WTC11 (cell line): ENCODE results near the gene KIF22. TPM values are rescaled to one million over a fixed set of nuclear protein-coding genes. Genes with fewer than 3 reads are reported as not detected.

Experiments
- ATAC-seq: fragments of 200-7000 bp; cut with Tn5 transposase; 2 replicates; pipeline ENCODE4 v1.10.0; 2021; ENCODE audit warnings: mild to moderate bottlenecking, moderate library complexity
- CTCF ChIA-PET: fragments of 300-600 bp; sonication (Branson Sonifier 250); formaldehyde crosslinking; loops from one replicate; lab custom pipeline; 2021; ENCODE audit warnings: antibody characterized with exemption; lab: Charles Lee
- POLR2A ChIA-PET: fragments of 350-600 bp; sonication (Branson Sonifier 250); formaldehyde crosslinking; loops from one replicate; lab custom pipeline; 2021; ENCODE audit warnings: antibody characterized with exemption; lab: Charles Lee
- DNase-seq: peaks from one replicate; pipeline ENCODE4 v3.0.0; 2021; ENCODE audit warnings: low spot score
- H3K27ac Mint-ChIP-seq: 2 replicates; pipeline ENCODE4 v1.8.0; 2021; ENCODE audit warnings: mixed read lengths
- H3K27me3 Mint-ChIP-seq: 2 replicates; pipeline ENCODE4 v1.8.0; 2021; ENCODE audit warnings: low read depth, mild to moderate bottlenecking, moderate library complexity, mixed read lengths
- H3K36me3 Mint-ChIP-seq: 2 replicates; pipeline ENCODE4 v1.8.0; 2021; ENCODE audit warnings: mixed read lengths
- H3K4me1 Mint-ChIP-seq: 2 replicates; pipeline ENCODE4 v1.8.0; 2022; ENCODE audit warnings: mixed read lengths
- H3K4me3 Mint-ChIP-seq: 2 replicates; pipeline ENCODE4 v1.8.0; 2021; ENCODE audit warnings: mild to moderate bottlenecking, moderate library complexity, mixed read lengths
- H3K9me3 Mint-ChIP-seq: 2 replicates; pipeline ENCODE4 v1.8.0; 2021; ENCODE audit warnings: mixed read lengths
- CBFB ChIP-seq: sonication (generic); formaldehyde crosslinking; IDR thresholded peaks from 2 replicates; pipeline ENCODE4 v1.8.1; 2022; ENCODE audit warnings: mild to moderate bottlenecking, low read depth, missing genetic modification reagents
- ESRRA ChIP-seq: sonication (generic); formaldehyde crosslinking; IDR thresholded peaks from 2 replicates; pipeline ENCODE4 v1.8.1; 2022; ENCODE audit warnings: mild to moderate bottlenecking, missing genetic modification reagents, borderline replicate concordance
- ETV6 ChIP-seq: sonication (generic); formaldehyde crosslinking; IDR thresholded peaks from 2 replicates; pipeline ENCODE4 v1.8.1; 2022; ENCODE audit warnings: mild to moderate bottlenecking, missing genetic modification reagents
- FOXK1 ChIP-seq: sonication (generic); formaldehyde crosslinking; IDR thresholded peaks from 2 replicates; pipeline ENCODE4 v1.8.0; 2022; ENCODE audit warnings: mild to moderate bottlenecking, moderate library complexity, missing genetic modification reagents
- GTF2I ChIP-seq: fragments of 250-450 bp; sonication (Bioruptor Pico); conservative IDR thresholded peaks from 2 replicates; pipeline ENCODE4 v1.4.0; 2021; ENCODE audit warnings: mild to moderate bottlenecking
- KAT7 ChIP-seq: sonication (generic); formaldehyde crosslinking; IDR thresholded peaks from 2 replicates; pipeline ENCODE4 v1.8.1; 2023; ENCODE audit warnings: missing genetic modification reagents, mild to moderate bottlenecking, borderline replicate concordance
- MXD4 ChIP-seq: fragments of 250-450 bp; sonication (Bioruptor Pico); IDR thresholded peaks from 2 replicates; pipeline ENCODE4 v1.8.0; 2021; ENCODE audit warnings: mild to moderate bottlenecking, moderate library complexity, borderline replicate concordance
- OVOL2 ChIP-seq: fragments of 250-450 bp; sonication (Bioruptor Pico); IDR thresholded peaks from 2 replicates; pipeline ENCODE4 v1.9.0; 2021; ENCODE audit warnings: mild to moderate bottlenecking, borderline replicate concordance
- PRRX2 ChIP-seq: fragments of 250-450 bp; sonication (Bioruptor Pico); IDR thresholded peaks from 2 replicates; pipeline ENCODE4 v1.8.0; 2021; ENCODE audit warnings: mild to moderate bottlenecking
- ZNF138 ChIP-seq: sonication (generic); formaldehyde crosslinking; conservative IDR thresholded peaks from 2 replicates; pipeline ENCODE4 v1.8.1; 2022; ENCODE audit warnings: mild to moderate bottlenecking, moderate library complexity, missing genetic modification reagents
- ZNF317 ChIP-seq: sonication (generic); formaldehyde crosslinking; IDR thresholded peaks from 2 replicates; pipeline ENCODE4 v1.8.1; 2023; ENCODE audit warnings: low read depth, mild to moderate bottlenecking, moderate library complexity, missing genetic modification reagents, borderline replicate concordance
- total RNA-seq: library from RNA; stranded (reverse); gene quantifications from 3 replicates; pipeline ENCODE4 v1.2.3, GENCODE V29; 2021
- TF ChIP-seq, protein P1 (sequence below): sonication (generic); formaldehyde crosslinking; IDR thresholded peaks from 2 replicates; pipeline ENCODE4 v1.8.1; 2022; ENCODE audit warnings: mild to moderate bottlenecking, missing genetic modification reagents, moderate library complexity, borderline replicate concordance
- TF ChIP-seq, protein P2 (sequence below): sonication (generic); formaldehyde crosslinking; IDR thresholded peaks from 2 replicates; pipeline ENCODE4 v1.8.0; 2023; ENCODE audit warnings: mild to moderate bottlenecking, missing genetic modification reagents
- TF ChIP-seq, protein P3 (sequence below): sonication (generic); formaldehyde crosslinking; IDR thresholded peaks from 2 replicates; pipeline ENCODE4 v1.8.1; 2023; ENCODE audit warnings: mild to moderate bottlenecking, missing genetic modification reagents, borderline replicate concordance
- TF ChIP-seq, protein P4 (sequence below): sonication (generic); formaldehyde crosslinking; conservative IDR thresholded peaks from 2 replicates; pipeline ENCODE4 v1.8.1; 2023; ENCODE audit warnings: mild to moderate bottlenecking, low read depth, missing genetic modification reagents, moderate library complexity
- TF ChIP-seq, protein P5 (sequence below): fragments of 250-450 bp; sonication (Bioruptor Pico); IDR thresholded peaks from 2 replicates; pipeline ENCODE4 v1.9.0; 2021; ENCODE audit warnings: moderate library complexity, mild to moderate bottlenecking, inconsistent platforms, borderline replicate concordance
- TF ChIP-seq, protein P6 (sequence below): fragments of 250-450 bp; sonication (Bioruptor Pico); IDR thresholded peaks from 2 replicates; pipeline ENCODE4 v1.8.0; 2021; ENCODE audit warnings: mild to moderate bottlenecking

KIF22 gene
- total RNA-seq, 1 experiment from 2014 or later, result 182 TPM

DNA sequence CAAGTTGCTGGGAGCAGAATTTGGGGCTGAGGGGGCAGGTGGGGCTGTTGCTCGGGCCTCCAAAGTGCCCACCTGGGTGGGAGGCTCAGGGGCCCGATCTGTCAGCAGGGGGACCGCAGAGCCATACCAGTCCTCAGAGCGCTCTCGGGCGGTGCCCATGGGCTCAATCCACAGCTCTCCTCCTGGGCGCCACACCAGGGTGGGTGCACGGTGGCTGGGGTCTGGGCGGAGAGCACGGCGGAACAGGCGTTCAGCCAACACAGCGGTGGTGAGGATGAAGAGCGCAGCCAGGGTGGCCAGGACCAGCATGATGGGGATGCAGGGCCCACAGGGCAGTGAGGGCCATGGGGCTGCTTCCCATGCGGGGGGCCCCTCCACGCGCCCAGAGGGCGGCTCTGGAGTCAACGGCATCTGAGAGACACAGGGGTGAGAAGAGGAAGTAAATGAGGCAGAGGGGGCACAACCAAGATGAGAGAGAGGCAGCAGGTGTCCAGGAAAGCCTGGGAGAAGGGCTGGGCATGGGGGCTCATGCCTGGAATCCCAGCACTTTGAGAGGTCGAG lies 45.9 kb upstream of the KIF22 start (continued):
- TF ChIP-seq, protein P1, sequence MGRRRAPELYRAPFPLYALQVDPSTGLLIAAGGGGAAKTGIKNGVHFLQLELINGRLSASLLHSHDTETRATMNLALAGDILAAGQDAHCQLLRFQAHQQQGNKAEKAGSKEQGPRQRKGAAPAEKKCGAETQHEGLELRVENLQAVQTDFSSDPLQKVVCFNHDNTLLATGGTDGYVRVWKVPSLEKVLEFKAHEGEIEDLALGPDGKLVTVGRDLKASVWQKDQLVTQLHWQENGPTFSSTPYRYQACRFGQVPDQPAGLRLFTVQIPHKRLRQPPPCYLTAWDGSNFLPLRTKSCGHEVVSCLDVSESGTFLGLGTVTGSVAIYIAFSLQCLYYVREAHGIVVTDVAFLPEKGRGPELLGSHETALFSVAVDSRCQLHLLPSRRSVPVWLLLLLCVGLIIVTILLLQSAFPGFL (CRISPR knock-in tag), result no peak
- TF ChIP-seq MXD4 (CRISPR knock-in tag) (no peak), ZNF317 (CRISPR knock-in tag) (no peak), ETV6 (CRISPR knock-in tag) (no peak), GTF2I (CRISPR knock-in tag) (no peak)
- TF ChIP-seq, protein P2, sequence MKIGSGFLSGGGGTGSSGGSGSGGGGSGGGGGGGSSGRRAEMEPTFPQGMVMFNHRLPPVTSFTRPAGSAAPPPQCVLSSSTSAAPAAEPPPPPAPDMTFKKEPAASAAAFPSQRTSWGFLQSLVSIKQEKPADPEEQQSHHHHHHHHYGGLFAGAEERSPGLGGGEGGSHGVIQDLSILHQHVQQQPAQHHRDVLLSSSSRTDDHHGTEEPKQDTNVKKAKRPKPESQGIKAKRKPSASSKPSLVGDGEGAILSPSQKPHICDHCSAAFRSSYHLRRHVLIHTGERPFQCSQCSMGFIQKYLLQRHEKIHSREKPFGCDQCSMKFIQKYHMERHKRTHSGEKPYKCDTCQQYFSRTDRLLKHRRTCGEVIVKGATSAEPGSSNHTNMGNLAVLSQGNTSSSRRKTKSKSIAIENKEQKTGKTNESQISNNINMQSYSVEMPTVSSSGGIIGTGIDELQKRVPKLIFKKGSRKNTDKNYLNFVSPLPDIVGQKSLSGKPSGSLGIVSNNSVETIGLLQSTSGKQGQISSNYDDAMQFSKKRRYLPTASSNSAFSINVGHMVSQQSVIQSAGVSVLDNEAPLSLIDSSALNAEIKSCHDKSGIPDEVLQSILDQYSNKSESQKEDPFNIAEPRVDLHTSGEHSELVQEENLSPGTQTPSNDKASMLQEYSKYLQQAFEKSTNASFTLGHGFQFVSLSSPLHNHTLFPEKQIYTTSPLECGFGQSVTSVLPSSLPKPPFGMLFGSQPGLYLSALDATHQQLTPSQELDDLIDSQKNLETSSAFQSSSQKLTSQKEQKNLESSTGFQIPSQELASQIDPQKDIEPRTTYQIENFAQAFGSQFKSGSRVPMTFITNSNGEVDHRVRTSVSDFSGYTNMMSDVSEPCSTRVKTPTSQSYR (CRISPR knock-in tag), result 0 out of 2 replicates have a peak, but pooled peaks have one; percentile 28
- TF ChIP-seq, protein P3, sequence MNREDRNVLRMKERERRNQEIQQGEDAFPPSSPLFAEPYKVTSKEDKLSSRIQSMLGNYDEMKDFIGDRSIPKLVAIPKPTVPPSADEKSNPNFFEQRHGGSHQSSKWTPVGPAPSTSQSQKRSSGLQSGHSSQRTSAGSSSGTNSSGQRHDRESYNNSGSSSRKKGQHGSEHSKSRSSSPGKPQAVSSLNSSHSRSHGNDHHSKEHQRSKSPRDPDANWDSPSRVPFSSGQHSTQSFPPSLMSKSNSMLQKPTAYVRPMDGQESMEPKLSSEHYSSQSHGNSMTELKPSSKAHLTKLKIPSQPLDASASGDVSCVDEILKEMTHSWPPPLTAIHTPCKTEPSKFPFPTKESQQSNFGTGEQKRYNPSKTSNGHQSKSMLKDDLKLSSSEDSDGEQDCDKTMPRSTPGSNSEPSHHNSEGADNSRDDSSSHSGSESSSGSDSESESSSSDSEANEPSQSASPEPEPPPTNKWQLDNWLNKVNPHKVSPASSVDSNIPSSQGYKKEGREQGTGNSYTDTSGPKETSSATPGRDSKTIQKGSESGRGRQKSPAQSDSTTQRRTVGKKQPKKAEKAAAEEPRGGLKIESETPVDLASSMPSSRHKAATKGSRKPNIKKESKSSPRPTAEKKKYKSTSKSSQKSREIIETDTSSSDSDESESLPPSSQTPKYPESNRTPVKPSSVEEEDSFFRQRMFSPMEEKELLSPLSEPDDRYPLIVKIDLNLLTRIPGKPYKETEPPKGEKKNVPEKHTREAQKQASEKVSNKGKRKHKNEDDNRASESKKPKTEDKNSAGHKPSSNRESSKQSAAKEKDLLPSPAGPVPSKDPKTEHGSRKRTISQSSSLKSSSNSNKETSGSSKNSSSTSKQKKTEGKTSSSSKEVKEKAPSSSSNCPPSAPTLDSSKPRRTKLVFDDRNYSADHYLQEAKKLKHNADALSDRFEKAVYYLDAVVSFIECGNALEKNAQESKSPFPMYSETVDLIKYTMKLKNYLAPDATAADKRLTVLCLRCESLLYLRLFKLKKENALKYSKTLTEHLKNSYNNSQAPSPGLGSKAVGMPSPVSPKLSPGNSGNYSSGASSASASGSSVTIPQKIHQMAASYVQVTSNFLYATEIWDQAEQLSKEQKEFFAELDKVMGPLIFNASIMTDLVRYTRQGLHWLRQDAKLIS (CRISPR knock-in tag), result no peak
- TF ChIP-seq, protein P4, sequence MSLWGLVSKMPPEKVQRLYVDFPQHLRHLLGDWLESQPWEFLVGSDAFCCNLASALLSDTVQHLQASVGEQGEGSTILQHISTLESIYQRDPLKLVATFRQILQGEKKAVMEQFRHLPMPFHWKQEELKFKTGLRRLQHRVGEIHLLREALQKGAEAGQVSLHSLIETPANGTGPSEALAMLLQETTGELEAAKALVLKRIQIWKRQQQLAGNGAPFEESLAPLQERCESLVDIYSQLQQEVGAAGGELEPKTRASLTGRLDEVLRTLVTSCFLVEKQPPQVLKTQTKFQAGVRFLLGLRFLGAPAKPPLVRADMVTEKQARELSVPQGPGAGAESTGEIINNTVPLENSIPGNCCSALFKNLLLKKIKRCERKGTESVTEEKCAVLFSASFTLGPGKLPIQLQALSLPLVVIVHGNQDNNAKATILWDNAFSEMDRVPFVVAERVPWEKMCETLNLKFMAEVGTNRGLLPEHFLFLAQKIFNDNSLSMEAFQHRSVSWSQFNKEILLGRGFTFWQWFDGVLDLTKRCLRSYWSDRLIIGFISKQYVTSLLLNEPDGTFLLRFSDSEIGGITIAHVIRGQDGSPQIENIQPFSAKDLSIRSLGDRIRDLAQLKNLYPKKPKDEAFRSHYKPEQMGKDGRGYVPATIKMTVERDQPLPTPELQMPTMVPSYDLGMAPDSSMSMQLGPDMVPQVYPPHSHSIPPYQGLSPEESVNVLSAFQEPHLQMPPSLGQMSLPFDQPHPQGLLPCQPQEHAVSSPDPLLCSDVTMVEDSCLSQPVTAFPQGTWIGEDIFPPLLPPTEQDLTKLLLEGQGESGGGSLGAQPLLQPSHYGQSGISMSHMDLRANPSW (CRISPR knock-in tag), result no peak
- TF ChIP-seq, all 79 proteins: peak for 8

DNA sequence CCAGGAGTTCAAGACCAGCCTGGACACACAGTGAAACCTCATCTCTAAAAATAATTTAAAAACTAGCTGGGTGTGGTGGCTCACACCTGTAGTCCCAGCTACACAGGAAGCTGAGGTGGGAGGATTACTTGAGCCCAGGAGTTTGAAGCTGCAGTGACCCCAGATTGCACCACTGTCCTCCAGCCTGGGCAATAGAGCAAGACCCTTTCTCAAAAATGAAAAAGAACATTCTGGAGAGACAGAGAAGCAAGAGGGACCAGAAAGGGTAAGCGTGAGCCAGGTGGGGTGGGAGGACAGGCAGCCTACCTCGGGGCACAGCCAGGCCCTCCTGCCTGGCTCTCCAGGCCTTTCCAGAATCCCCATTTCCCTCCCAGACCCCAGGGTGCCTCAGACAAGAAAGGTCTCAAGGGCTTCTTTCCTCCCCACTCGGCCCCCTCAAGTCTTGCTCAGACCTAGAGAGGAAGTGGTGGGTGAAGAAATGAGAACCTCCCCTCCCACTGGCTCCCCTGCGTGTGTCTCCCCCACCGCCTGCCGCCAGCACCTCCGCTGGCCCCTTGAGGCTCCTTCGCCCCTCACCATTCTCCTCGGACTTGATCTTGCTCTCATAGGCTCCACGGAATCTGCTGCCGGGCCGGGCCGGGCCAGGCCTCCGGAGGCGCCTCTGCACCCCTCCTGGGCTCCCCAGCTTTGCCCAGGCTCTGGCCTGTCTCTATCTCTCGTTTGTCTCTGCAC lies 45.3 kb upstream of the KIF22 start:
- H3K27me3 Mint-ChIP-seq, result peaks cover 8% of the 10 kb centered on the region
- DNase-seq, result no peak
- H3K36me3 Mint-ChIP-seq, result peaks cover 34% of the 10 kb centered on the region
- H3K4me1 Mint-ChIP-seq, result peaks cover 16% of the 10 kb centered on the region
- H3K4me3 Mint-ChIP-seq, result no peak overlapping the region
- ATAC-seq, result peak; percentile 10
- H3K9me3 Mint-ChIP-seq, result peaks cover 15% of the 10 kb centered on the region
- H3K27ac Mint-ChIP-seq, result peak overlapping the region; percentile 45; the same call in 1 of the 2 replicates
- ChIA-PET CTCF (interaction anchor here (1.2 to 2.5 kb wide), 2 partner anchors 9 to 40 kb away, joined by 4 to 7 read pairs; no protein-coding TSS in a partner anchor), POLR2A (no interaction called here)
- TF ChIP-seq, protein P5, sequence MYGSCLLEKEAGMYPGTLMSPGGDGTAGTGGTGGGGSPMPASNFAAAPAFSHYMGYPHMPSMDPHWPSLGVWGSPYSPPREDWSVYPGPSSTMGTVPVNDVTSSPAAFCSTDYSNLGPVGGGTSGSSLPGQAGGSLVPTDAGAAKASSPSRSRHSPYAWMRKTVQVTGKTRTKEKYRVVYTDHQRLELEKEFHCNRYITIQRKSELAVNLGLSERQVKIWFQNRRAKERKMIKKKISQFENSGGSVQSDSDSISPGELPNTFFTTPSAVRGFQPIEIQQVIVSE (CRISPR knock-in tag), result no peak
- no peak for TF ChIP-seq ZNF138 (CRISPR knock-in tag)
- no peak for TF ChIP-seq OVOL2 (CRISPR knock-in tag)
- TF ChIP-seq FOXK1 (CRISPR knock-in tag), result no peak
- TF ChIP-seq, protein P6, sequence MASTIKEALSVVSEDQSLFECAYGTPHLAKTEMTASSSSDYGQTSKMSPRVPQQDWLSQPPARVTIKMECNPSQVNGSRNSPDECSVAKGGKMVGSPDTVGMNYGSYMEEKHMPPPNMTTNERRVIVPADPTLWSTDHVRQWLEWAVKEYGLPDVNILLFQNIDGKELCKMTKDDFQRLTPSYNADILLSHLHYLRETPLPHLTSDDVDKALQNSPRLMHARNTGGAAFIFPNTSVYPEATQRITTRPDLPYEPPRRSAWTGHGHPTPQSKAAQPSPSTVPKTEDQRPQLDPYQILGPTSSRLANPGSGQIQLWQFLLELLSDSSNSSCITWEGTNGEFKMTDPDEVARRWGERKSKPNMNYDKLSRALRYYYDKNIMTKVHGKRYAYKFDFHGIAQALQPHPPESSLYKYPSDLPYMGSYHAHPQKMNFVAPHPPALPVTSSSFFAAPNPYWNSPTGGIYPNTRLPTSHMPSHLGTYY (CRISPR knock-in tag), result no peak
- no peak for TF ChIP-seq KAT7 (CRISPR knock-in tag)
- TF ChIP-seq PRRX2, result no peak
- TF ChIP-seq ESRRA (CRISPR knock-in tag), result no peak
- TF ChIP-seq CBFB (CRISPR knock-in tag), result 0 out of 2 replicates have a peak, but pooled peaks have one; percentile 5
